GM21367 (cell line): Measurements from ENCODE around the gene SPINK7.
"Not testable (repeated sequence)": the region's sequence is repeated elsewhere in the genome, so short reads cannot be mapped to it uniquely, and the experiment has no call there.

ENCODE experiments used
- ATAC-seq: cut with Tn5 transposase; IDR thresholded peaks from one replicate; pipeline ENCODE4 v1.9.1; 2021; ENCODE audit not compliant: unreplicated experiment

The SPINK7 gene

GRCh38 chr5:148312153-148312552, at the start of gene SPINK7:
SPINK7 (plus strand) TSS chr5:148312423; CDS start chr5:148312484, 61 bp downstream.
- ATAC-seq: no peak

DNA sequence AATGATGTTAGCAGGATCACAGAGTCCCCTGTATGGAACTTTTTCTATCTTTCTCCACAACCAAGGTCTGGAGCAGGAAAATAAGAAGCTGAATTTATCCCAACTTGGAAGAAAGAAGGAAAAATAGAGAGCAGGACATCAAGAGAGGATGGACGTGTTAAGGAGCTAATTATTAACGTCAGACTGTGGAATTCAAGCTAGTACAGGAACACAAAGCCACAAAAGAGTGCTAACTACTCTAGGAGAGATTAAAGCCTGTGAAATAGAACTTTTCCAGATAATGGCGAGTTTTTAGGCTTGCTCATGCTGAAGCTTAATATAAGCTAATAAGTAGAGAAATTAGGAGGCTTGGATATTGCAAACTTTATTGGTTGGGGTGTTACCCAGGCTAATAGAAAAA, 44.3 kb upstream of the SPINK7 start:
- ATAC-seq: no peak

GRCh38 chr5:148268566-148268965, 43.7 kb upstream of the SPINK7 start, which contains the start of gene SPINK13:
SPINK13 (plus strand) TSS chr5:148268794; CDS start chr5:148270073, 1,279 bp downstream.
- ATAC-seq: no peak

GRCh38 chr5:148275129-148275528, 37.1 kb upstream of the SPINK7 start:
- ATAC-seq: not testable (repeated sequence)

DNA sequence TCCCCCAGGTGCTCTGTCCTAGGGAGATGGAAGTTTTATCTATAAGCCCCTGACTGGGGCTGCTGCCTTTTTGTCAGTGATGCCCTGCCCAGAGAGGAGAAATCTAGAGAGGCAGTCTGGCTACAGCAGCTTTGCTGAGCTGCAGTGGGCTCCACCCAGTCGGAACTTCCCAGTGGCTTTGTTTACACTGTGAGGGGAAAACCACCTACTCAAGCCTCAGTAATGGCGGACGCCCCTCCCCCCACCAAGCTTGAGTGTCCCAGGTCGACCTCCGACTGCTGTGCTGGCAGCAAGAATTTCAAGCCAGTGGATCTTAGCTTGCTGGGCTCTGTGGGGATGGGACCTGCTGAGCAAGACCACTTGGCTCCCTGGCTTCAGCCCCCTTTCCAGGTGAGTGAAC, 31.3 kb upstream of the SPINK7 start:
- ATAC-seq: not testable (repeated sequence)

GRCh38 chr5:148281336-148281735, 30.9 kb upstream of the SPINK7 start:
- ATAC-seq: not testable (repeated sequence)

GRCh38 chr5:148290271-148291195, 21.7 kb upstream of the SPINK7 start:
- no peak for ATAC-seq

- no peak for ATAC-seq
These were observed 14.5 kb upstream of the SPINK7 start for GRCh38 chr5:148297731-148298130.

- no peak for ATAC-seq
These were observed 5.8 kb upstream of the SPINK7 start for GRCh38 chr5:148306446-148306845.

DNA sequence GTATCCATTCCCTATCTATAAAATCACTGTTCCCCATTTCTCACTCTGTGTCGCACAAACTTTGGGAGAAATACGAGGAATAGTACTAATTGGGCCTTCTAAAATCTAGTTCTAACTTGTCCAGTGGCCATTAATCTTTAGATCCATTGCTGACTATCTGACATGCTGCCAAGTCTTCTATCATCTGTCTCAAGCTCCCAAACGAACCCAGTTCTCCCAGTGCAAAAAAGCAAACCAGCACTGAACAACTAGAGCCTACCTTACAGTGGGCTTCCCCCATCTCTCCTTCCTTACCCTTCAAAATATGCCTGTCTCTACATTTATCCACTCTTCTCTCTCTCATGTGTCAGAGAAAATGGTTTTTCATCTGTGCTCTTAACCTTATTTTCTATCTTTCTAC, 3.2 kb upstream of the SPINK7 start:
- no peak for ATAC-seq

DNA sequence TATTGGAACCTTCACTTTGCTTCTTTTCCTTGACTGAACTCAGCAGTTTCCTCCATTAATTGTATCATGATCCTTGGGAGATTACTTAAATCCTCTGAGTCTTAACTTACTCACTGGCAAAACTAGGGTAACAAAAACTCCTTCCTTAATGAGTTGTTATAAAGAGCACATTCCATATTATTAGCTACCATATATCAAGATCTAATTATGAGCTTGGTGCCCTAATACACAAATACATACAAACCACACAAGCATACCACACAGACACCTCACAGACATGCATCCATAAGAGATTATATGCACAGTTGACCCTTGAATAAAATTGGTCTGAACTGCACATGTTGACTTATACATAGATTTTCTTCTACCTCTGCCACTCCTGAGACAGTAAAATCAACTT, 2.5 kb upstream of the SPINK7 start:
- no peak for ATAC-seq

- no peak for ATAC-seq
These were observed 739 bp upstream of the SPINK7 start for GRCh38 chr5:148311484-148311883.

- no peak for ATAC-seq
These were observed 2.0 kb downstream of the SPINK7 start for GRCh38 chr5:148314187-148314586.

GRCh38 chr5:148314731-148315130, 2.5 kb downstream of the SPINK7 start:
- ATAC-seq: no peak

GRCh38 chr5:148320011-148320963, 8.1 kb downstream of the SPINK7 start:
- ATAC-seq: not testable (repeated sequence)

GRCh38 chr5:148333262-148333849, 21.1 kb downstream of the SPINK7 start:
- no peak for ATAC-seq

DNA sequence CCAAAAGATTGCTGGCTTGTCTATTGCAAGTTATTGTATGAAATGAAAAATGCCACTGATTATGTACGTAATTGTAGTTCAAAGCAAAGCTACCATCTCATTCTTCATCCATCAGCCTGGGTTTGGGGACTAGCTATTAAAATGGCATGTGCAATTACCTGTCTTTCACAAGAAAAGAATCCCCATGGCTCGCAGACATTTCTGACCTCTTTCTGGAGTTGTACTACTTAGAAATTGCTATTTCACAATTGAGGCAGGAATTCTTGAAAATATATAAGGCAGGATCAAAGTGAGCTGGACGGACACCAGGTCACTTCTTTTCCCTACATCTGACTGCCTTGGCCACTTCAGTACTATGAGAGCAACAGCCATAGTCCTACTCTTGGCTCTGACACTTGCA, 23.0 kb downstream of the SPINK7 start, which contains the start of gene SPINK9:
SPINK9 (plus strand) TSS at position 301 of the 400 bp plus-strand sequence; CDS start at position 356, 55 bp downstream.
- ATAC-seq: no peak

DNA sequence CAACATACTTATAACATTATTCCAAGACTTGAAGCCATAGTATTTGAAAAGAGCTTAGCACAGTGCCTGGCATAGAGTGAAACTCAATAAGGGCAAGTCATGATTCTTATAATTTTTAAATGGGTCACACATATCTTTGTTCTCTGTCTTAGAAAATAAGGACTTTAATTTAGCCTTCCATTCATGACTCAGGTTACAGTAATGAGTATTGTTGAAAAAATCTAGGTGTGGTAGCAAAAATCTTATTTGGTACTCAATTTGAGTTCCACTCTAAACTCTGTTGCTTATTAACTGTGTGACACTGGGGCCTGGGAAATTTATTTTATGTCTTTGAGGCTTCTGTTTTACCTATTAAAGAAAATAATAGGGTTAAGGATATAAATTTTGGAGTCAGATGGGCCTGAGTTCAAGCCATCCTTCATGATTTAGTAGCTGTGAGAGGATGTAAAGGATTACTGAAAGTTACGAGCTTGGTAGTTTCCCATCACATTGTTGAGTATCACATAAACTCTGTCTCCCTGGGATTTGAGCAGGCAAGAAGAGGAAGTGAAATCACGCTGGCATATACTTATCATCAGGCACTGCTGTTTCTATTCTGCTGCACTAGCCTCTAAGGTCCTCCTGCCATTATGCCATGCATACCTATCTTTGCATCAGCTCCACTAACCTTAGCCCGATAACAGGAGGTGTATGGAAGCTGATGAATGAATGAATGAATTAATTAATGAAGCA, 24.6 kb downstream of the SPINK7 start:
- ATAC-seq: peak; percentile 79

DNA sequence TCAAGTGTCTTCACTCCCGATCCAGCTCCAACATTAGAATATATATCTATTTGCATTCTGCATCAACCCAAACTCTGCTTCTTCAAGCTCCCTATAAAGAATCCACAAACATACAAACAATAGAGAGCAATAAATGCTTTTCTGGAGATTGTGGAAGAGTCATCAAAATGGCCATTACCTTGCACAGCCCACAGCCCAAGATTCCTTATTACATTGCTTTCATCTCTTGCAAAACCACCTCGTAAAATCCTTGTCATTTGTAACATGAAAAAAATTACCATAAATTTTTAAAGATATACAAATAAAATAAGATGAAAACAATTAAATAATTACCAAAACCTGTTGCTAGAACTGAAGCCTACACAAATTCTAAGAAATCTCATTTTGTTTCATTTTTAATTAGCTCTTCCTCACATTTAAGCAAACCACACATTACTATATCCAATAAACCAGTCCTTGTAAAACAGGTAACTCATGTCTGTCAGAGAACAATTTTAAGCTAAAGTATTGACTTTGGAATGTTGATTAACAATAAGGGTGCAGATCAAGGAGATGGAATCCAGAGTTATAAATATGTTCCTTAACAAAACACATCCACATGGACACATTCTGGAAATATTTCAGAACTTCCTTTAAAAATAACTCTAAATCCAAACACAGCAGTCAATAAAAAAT, 30.3 kb downstream of the SPINK7 start:
- ATAC-seq: no peak

DNA sequence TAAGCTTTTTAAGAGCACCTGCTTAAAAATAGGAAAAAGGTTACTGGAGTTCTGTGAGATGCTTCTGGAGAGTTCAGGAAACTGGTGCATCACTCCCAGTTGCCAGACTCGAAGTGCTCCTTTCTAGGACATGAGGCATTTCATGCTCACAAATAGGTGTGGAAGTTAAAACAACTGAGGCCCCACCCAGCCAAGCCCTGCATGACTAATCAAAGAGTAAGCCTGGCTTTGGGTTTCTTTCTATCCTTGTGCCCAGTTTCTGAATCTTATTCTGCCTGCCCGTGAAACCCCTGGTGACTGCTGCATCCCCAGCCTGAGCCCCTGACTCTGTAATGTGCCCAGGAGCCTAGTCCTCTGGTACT, 30.8 kb downstream of the SPINK7 start:
- no peak for ATAC-seq
